PC-9 (cell line): ENCODE data around the gene BFSP1. TPM values are rescaled to one million over a fixed set of nuclear protein-coding genes. Genes with fewer than 3 reads are reported as not detected.

Experiments used
- BruUV-seq: library from RNA; stranded (reverse); fragments of 400-500 nt; replicated peaks from 2 replicates; lab custom pipeline; 2021; lab: Mats Ljungman, UMichigan
- CTCF ChIA-PET: fragments of 300-600 bp; sonication (Branson Sonifier 250); formaldehyde crosslinking; loops from one replicate; lab custom pipeline; 2022; ENCODE audit warnings: antibody characterized with exemption; lab: Charles Lee
- POLR2A ChIA-PET: fragments of 300-600 bp; sonication (Branson Sonifier 250); formaldehyde crosslinking; loops from one replicate; lab custom pipeline; 2022; ENCODE audit warnings: antibody characterized with exemption; ENCODE audit not compliant: unreplicated experiment; lab: Charles Lee
- DNase-seq, 2 experiments: peaks; one replicate each; pipeline versions ENCODE4 v3.0.0 to v3.0.0-alpha.2; 2015 to 2022; ENCODE audit warnings: mixed read lengths in 1 of 2
- H2AFZ ChIP-seq: fragments of 200-600 bp; sonication (generic); 2 replicates; pipeline ENCODE4 v1.8.1; 2017; ENCODE audit warnings: antibody characterized with exemption
- H3F3A ChIP-seq: fragments of 200-600 bp; sonication (generic); 2 replicates; pipeline ENCODE4 v1.8.1; 2017; ENCODE audit warnings: antibody characterized with exemption, mild to moderate bottlenecking, low read depth; ENCODE audit not compliant: insufficient read depth
- H3K27ac ChIP-seq: fragments of 200-600 bp; sonication (generic); 2 replicates; pipeline ENCODE4 v1.6.1; 2016; ENCODE audit warnings: mixed run types
- H3K27me3 ChIP-seq: fragments of 200-600 bp; sonication (generic); 2 replicates; pipeline ENCODE4 v1.6.1; 2016; ENCODE audit warnings: low read depth, mixed run types; ENCODE audit not compliant: insufficient read depth
- H3K36me3 ChIP-seq: fragments of 200-600 bp; sonication (generic); 2 replicates; pipeline ENCODE4 v1.6.1; 2016; ENCODE audit warnings: low read depth, mixed run types
- H3K4me1 ChIP-seq: fragments of 200-600 bp; sonication (generic); replicated peaks from 2 replicates; pipeline ENCODE4 v1.6.1; 2016; ENCODE audit warnings: mixed run types; ENCODE audit not compliant: insufficient read depth
- H3K4me2 ChIP-seq: fragments of 200-600 bp; sonication (generic); 2 replicates; pipeline ENCODE4 v1.6.1; 2017; ENCODE audit warnings: mixed run types
- H3K4me3 ChIP-seq: fragments of 200-600 bp; sonication (generic); 2 replicates; pipeline ENCODE4 v1.6.1; 2016; ENCODE audit warnings: mixed run types
- H3K79me2 ChIP-seq: fragments of 200-600 bp; sonication (generic); 2 replicates; pipeline ENCODE4 v1.6.1; 2017; ENCODE audit warnings: low read depth, mixed run types
- H3K9me2 ChIP-seq: fragments of 200-600 bp; sonication (generic); 2 replicates; pipeline ENCODE4 v1.8.1; 2017; ENCODE audit warnings: mild to moderate bottlenecking; ENCODE audit not compliant: insufficient read depth
- H3K9me3 ChIP-seq: fragments of 200-600 bp; sonication (generic); 2 replicates; pipeline ENCODE4 v1.8.1; 2016; ENCODE audit warnings: low read depth; ENCODE audit not compliant: insufficient read depth
- H4K20me1 ChIP-seq: fragments of 200-600 bp; sonication (generic); 2 replicates; pipeline ENCODE4 v1.8.1; 2017; ENCODE audit not compliant: insufficient read depth
- CTCF ChIP-seq: fragments of 200-600 bp; sonication (generic); conservative IDR thresholded peaks from 2 replicates; pipeline ENCODE4 v1.6.1; 2017; ENCODE audit warnings: mixed run types, antibody characterized with exemption, mild to moderate bottlenecking, moderate library complexity
- EZH2 ChIP-seq: fragments of 200-600 bp; sonication (generic); IDR thresholded peaks from 2 replicates; pipeline ENCODE4 v1.8.0; 2017; ENCODE audit warnings: antibody characterized with exemption, low read depth
- intact Hi-C: fragments of 100-400 bp; cut with micrococcal nuclease; formaldehyde crosslinking; loops from one replicate; pipeline ENCODE4 v1.10.0; 2022; ENCODE audit not compliant: unreplicated experiment
- total RNA-seq: library from RNA; stranded (reverse); gene quantifications from 2 replicates; pipeline ENCODE4 v1.2.3, GENCODE V29; 2021

The BFSP1 gene
- total RNA-seq, 1 experiment from 2014 or later, result 13.8 TPM

GRCh38 chr20:17473659-17474058, 57.5 kb downstream of the BFSP1 start:
- BruUV-seq, result no TSS peak
- no peaks in the 10 kb centered on the region for H3K36me3 ChIP-seq
- no peaks in the 10 kb centered on the region for H3K9me3 ChIP-seq
- TF ChIP-seq EZH2, result no peak
- TF ChIP-seq CTCF, result no peak
- no peaks in the 10 kb centered on the region for H3K4me1 ChIP-seq
- ChIA-PET POLR2A (no interaction called here), CTCF (no interaction called here)
- DNase-seq, result no peak
- H4K20me1 ChIP-seq, result no peaks in the 10 kb centered on the region
- intact Hi-C loops, result no loop called here
- no peaks in the 10 kb centered on the region for H3K79me2 ChIP-seq
- no peak overlapping the region for H3K27ac ChIP-seq
- no peak overlapping the region for H3K4me2 ChIP-seq
- peaks cover 69% of the 10 kb centered on the region for H3K27me3 ChIP-seq
- no peaks in the 10 kb centered on the region for H3K9me2 ChIP-seq
- no peak overlapping the region for H3K4me3 ChIP-seq
- H2AFZ ChIP-seq, result no peak overlapping the region
- H3F3A ChIP-seq, result no peaks in the 10 kb centered on the region

GRCh38 chr20:17471606-17472187, 59.5 kb downstream of the BFSP1 start:
- no TSS peak for BruUV-seq
- CTCF ChIA-PET, result no interaction called here
- H2AFZ ChIP-seq, result no peak overlapping the region
- H3K36me3 ChIP-seq, result no peaks in the 10 kb centered on the region
- TF ChIP-seq CTCF (no peak), EZH2 (no peak)
- H3K9me3 ChIP-seq, result no peaks in the 10 kb centered on the region
- POLR2A ChIA-PET, result no interaction called here
- DNase-seq, result no peak
- H3K27ac ChIP-seq, result no peak overlapping the region
- H3K79me2 ChIP-seq, result no peaks in the 10 kb centered on the region
- peaks cover 78% of the 10 kb centered on the region for H3K27me3 ChIP-seq
- no peaks in the 10 kb centered on the region for H3K4me1 ChIP-seq
- intact Hi-C loops, result no loop called here
- H3K4me3 ChIP-seq, result no peak overlapping the region
- no peaks in the 10 kb centered on the region for H3F3A ChIP-seq
- no peak overlapping the region for H3K4me2 ChIP-seq
- no peaks in the 10 kb centered on the region for H4K20me1 ChIP-seq
- no peaks in the 10 kb centered on the region for H3K9me2 ChIP-seq

- TF ChIP-seq CTCF, result no peak
- TF ChIP-seq EZH2, result no peak
- no peaks in the 10 kb centered on the region for H3K9me2 ChIP-seq
- no peak overlapping the region for H3K4me2 ChIP-seq
- H3K79me2 ChIP-seq, result no peaks in the 10 kb centered on the region
- BruUV-seq, result no TSS peak
- ChIA-PET POLR2A (no interaction called here), CTCF (no interaction called here)
- intact Hi-C loops, result no loop called here
- no peaks in the 10 kb centered on the region for H3K36me3 ChIP-seq
- no peaks in the 10 kb centered on the region for H3F3A ChIP-seq
- no peak overlapping the region for H3K27ac ChIP-seq
- H3K4me1 ChIP-seq, result no peaks in the 10 kb centered on the region
- no peak for DNase-seq
- H2AFZ ChIP-seq, result no peak overlapping the region
- no peaks in the 10 kb centered on the region for H4K20me1 ChIP-seq
- no peaks in the 10 kb centered on the region for H3K9me3 ChIP-seq
- peaks cover 79% of the 10 kb centered on the region for H3K27me3 ChIP-seq
- no peak overlapping the region for H3K4me3 ChIP-seq
Observed at GRCh38 chr20:17470973-17471372, 60.2 kb downstream of the BFSP1 start.
